Measurements from ENCODE around the gene ITGB7. TPM values are rescaled to one million over a fixed set of nuclear protein-coding genes. Genes with fewer than 3 reads are reported as not detected.

Gene ITGB7
- 0.49 TPM in 1 of 2 replicates, not detected in the other for total RNA-seq

GRCh38 chr12:53207042-53207441, at the start of gene ITGB7:
TSS of gene ITGB7 (minus strand) at chr12:53207251. CDS start at chr12:53200443, 6,808 bp downstream.

GRCh38 chr12:53231921-53232645, 25.0 kb upstream of the ITGB7 start, which contains the start of gene RARG:
TSS of gene RARG (minus strand) at chr12:53232209. CDS start at chr12:53227545, 4,664 bp downstream.

GRCh38 chr12:53180220-53180930, 26.7 kb downstream of the ITGB7 start, which contains the start of the genes CSAD and ZNF740:
TSS of gene CSAD (minus strand) at chr12:53180925. CDS start at chr12:53173470, 7,455 bp downstream.
TSS of gene ZNF740 (plus strand) at chr12:53180722. CDS start at chr12:53181984, 1,262 bp downstream.

Other genes starting within 250 kb of the ITGB7 start
- 880 and 1,059 TPM in 2 replicates for gene EIF4B, start 200.8 kb downstream of the ITGB7 start, total RNA-seq
- 24.3 and 36.3 TPM in 2 replicates for gene TNS2, start 157.2 kb downstream of the ITGB7 start, total RNA-seq
- 15.1 and 18.6 TPM in 2 replicates for gene SPRYD3, start 127.9 kb downstream of the ITGB7 start, total RNA-seq
- gene IGFBP6, start 109.6 kb downstream of the ITGB7 start, total RNA-seq: 7.0 and 44.7 TPM in 2 replicates
- not detected in 2 replicates for gene SOAT2, start 103.8 kb downstream of the ITGB7 start, total RNA-seq
- 10.5 and 17.9 TPM in 2 replicates for gene ZNF740, start 26.5 kb downstream of the ITGB7 start, total RNA-seq
- 3.2 and 9.0 TPM in 2 replicates for gene CSAD, start 26.3 kb downstream of the ITGB7 start, total RNA-seq
- gene RARG, start 25.0 kb upstream of the ITGB7 start, total RNA-seq: 8.9 and 16.0 TPM in 2 replicates
- 8.7 and 9.4 TPM in 2 replicates for gene ESPL1, start 61.0 kb upstream of the ITGB7 start, total RNA-seq
- gene PFDN5, start 88.3 kb upstream of the ITGB7 start, total RNA-seq: 379 and 467 TPM in 2 replicates
- 26.3 and 37.1 TPM in 2 replicates for gene MYG1, start 92.4 kb upstream of the ITGB7 start, total RNA-seq
- 26.6 and 42.4 TPM in 2 replicates for gene AAAS, start 114.4 kb upstream of the ITGB7 start, total RNA-seq
- not detected in 2 replicates for gene SP7, start 129.1 kb upstream of the ITGB7 start, total RNA-seq
- 21.0 and 37.1 TPM in 2 replicates for gene SP1, start 172.9 kb upstream of the ITGB7 start, total RNA-seq
- gene AMHR2, start 216.6 kb upstream of the ITGB7 start, total RNA-seq: not detected in 2 replicates
- 15.9 TPM in 2 replicates for gene PRR13, start 234.5 kb upstream of the ITGB7 start, total RNA-seq
- gene PCBP2, start 244.9 kb upstream of the ITGB7 start, total RNA-seq: 265 and 440 TPM in 2 replicates

Data from bladder microvascular endothelial cell (primary cell).